GM23338 (cell line): ENCODE results near the gene SRM.

Source experiments
- CREB1 ChIP-seq: fragments of 250-450 bp; sonication (Bioruptor Pico); IDR thresholded peaks from 2 replicates; pipeline ENCODE4 v1.5.0; 2020; ENCODE audit warnings: low read depth, mild to moderate bottlenecking, moderate library complexity
- CTCF ChIP-seq, 2 experiments: fragments of 200-600 bp in 1 of 2; sonication (generic) in 1 of 2; conservative IDR thresholded peaks; 2 replicates each; pipeline versions ENCODE4 v1.5.1 to v1.6.1; 2016 to 2017; ENCODE audit warnings: antibody characterized with exemption in 2 of 2, low read depth in 2 of 2, mild to moderate bottlenecking in 2 of 2, moderate library complexity in 1 of 2
- EZH2 ChIP-seq: fragments of 200-600 bp; sonication (generic); IDR thresholded peaks from one replicate; pipeline ENCODE4 v1.8.0; 2017; ENCODE audit warnings: antibody characterized with exemption, mild to moderate bottlenecking, low read depth; ENCODE audit not compliant: unreplicated experiment
- EZH2phosphoT487 ChIP-seq: fragments of 200-600 bp; sonication (generic); IDR thresholded peaks from one replicate; pipeline ENCODE4 v1.8.1; 2018; ENCODE audit warnings: antibody characterized with exemption; ENCODE audit not compliant: unreplicated experiment
- JUNB ChIP-seq: IDR thresholded peaks from one replicate; pipeline ENCODE4 v1.6.1; 2016; ENCODE audit warnings: antibody characterized with exemption; ENCODE audit not compliant: unreplicated experiment
- POLR2AphosphoS5 ChIP-seq: IDR thresholded peaks from 2 replicates; pipeline ENCODE4 v1.6.1; 2016; ENCODE audit warnings: antibody characterized with exemption, low read depth
- STAT1 ChIP-seq: IDR thresholded peaks from one replicate; pipeline ENCODE4 v1.6.1; 2016; ENCODE audit warnings: antibody characterized with exemption; ENCODE audit not compliant: unreplicated experiment
- ZNF331 ChIP-seq: fragments of 250-450 bp; sonication (Bioruptor Pico); IDR thresholded peaks from 2 replicates; pipeline ENCODE4 v1.5.0; 2020; ENCODE audit warnings: low read depth, mild to moderate bottlenecking, moderate library complexity
- TF ChIP-seq, protein P1 (sequence below): IDR thresholded peaks from one replicate; pipeline ENCODE4 v1.6.1; 2018; ENCODE audit warnings: antibody characterized with exemption; ENCODE audit not compliant: unreplicated experiment

DNA sequence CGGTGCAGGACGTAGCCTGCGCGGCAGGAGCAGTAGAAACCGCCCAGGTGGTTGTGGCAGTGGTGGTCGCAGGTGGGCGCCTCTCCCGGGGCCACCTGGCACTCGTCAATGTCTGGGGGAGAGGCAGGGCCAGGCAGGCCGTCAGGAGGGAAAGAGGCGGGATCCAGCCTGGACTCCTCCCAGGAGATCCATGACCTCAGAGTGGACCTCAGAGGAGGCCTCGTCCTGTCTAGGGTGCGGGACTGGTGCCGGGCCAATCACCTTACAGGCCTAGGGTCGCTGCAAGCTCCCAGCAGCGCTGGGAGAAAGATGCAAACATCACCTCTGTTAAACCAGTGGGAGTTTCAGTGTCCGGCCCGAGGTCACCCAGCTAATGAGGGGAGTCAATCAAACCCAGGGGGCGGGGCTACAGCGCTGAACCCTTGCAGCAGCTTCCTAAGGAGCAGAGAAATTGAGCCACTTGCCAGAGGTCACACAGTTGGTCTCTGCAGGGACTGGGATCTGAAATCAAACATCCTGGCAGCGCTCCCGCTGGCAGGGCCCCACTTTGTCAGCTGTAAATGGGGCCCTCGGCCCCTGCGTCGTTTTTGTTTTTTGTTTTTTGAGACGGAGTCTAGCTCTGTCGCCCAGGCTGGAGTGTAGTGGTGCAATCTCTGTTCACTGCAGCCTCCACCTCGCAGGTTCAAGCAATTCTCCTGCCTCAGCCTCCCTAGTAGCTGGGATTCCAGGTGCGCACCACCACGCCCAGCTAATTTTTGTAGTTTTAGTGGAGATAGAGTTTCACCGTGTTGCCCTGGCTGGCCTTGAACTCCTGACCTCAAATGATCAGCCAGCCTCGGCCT lies 14.2 kb downstream of the SRM start:
- TF ChIP-seq EZH2, result no peak
- peak; percentile 15; the same call in 1 of the 2 replicates for TF ChIP-seq POLR2AphosphoS5
- TF ChIP-seq CTCF (conservative IDR thresholded peaks at IDR 0.05; ENCODE audit: low read depth in 2 of 2), result no peak
- TF ChIP-seq EZH2phosphoT487, result no peak
- TF ChIP-seq CREB1 (CRISPR knock-in tag), result no peak
- TF ChIP-seq, protein P1, sequence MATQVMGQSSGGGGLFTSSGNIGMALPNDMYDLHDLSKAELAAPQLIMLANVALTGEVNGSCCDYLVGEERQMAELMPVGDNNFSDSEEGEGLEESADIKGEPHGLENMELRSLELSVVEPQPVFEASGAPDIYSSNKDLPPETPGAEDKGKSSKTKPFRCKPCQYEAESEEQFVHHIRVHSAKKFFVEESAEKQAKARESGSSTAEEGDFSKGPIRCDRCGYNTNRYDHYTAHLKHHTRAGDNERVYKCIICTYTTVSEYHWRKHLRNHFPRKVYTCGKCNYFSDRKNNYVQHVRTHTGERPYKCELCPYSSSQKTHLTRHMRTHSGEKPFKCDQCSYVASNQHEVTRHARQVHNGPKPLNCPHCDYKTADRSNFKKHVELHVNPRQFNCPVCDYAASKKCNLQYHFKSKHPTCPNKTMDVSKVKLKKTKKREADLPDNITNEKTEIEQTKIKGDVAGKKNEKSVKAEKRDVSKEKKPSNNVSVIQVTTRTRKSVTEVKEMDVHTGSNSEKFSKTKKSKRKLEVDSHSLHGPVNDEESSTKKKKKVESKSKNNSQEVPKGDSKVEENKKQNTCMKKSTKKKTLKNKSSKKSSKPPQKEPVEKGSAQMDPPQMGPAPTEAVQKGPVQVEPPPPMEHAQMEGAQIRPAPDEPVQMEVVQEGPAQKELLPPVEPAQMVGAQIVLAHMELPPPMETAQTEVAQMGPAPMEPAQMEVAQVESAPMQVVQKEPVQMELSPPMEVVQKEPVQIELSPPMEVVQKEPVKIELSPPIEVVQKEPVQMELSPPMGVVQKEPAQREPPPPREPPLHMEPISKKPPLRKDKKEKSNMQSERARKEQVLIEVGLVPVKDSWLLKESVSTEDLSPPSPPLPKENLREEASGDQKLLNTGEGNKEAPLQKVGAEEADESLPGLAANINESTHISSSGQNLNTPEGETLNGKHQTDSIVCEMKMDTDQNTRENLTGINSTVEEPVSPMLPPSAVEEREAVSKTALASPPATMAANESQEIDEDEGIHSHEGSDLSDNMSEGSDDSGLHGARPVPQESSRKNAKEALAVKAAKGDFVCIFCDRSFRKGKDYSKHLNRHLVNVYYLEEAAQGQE, result no peak
- no peak for TF ChIP-seq STAT1
- no peak for TF ChIP-seq JUNB
- no peak for TF ChIP-seq ZNF331 (CRISPR knock-in tag)
